Ectodermal cell (in vitro differentiated cells): ENCODE data around the gene ALDH1L2.

Source experiments
- H3K27ac ChIP-seq: 2 replicates; pipeline ENCODE4 v1.7.0; 2013; ENCODE audit warnings: mild to moderate bottlenecking, low read depth, low read length; ENCODE audit not compliant: insufficient read depth, poor library complexity, severe bottlenecking
- H3K27me3 ChIP-seq: 2 replicates; pipeline ENCODE4 v1.7.0; 2013; ENCODE audit warnings: mild to moderate bottlenecking, low read length; ENCODE audit not compliant: insufficient read depth, control insufficient read depth, poor library complexity, severe bottlenecking
- H3K36me3 ChIP-seq: one replicate; pipeline ENCODE4 v1.7.0; 2013; ENCODE audit warnings: low read length; ENCODE audit not compliant: control insufficient read depth, insufficient read depth
- H3K4me1 ChIP-seq: one replicate; pipeline ENCODE4 v1.7.0; 2013; ENCODE audit warnings: low read length; ENCODE audit not compliant: control insufficient read depth, insufficient read depth
- H3K4me3 ChIP-seq: 2 replicates; pipeline ENCODE4 v1.7.0; 2013; ENCODE audit warnings: low read depth, low read length, control low read depth; ENCODE audit not compliant: insufficient read depth
- H3K9me3 ChIP-seq: 2 replicates; pipeline ENCODE4 v1.7.0; 2013; ENCODE audit warnings: mild to moderate bottlenecking, low read length, moderate library complexity; ENCODE audit not compliant: control insufficient read depth
- WGBS, 2 experiments: methylation state at CpG; one replicate each; pipeline ENCODE4 v1.1.7; 2013; ENCODE audit warnings: missing lambda C conversion rate in 2 of 2; 5-methylcytosine and 5-hydroxymethylcytosine counted together

ALDH1L2 gene

GRCh38 chr12:105067511-105068031 is 16.7 kb downstream of the ALDH1L2 start:
- Histone ChIP-seq H3K9me3 (no peaks in the 10 kb centered on the region), H3K27ac (no peak overlapping the region), H3K4me1 (peaks cover 3% of the 10 kb centered on the region), H3K27me3 (no peaks in the 10 kb centered on the region), H3K4me3 (no peak overlapping the region), H3K36me3 (no peaks in the 10 kb centered on the region)
- 80 to 88% methylated on average over 6 of the region's 6 CpGs for WGBS, 2 experiments

GRCh38 chr12:105064564-105065178 is 19.6 kb downstream of the ALDH1L2 start:
- no peak overlapping the region for H3K27ac ChIP-seq
- no peaks in the 10 kb centered on the region for H3K9me3 ChIP-seq
- WGBS, 2 experiments, result 83 to 85% methylated on average over 7 of the region's 7 CpGs
- no peak overlapping the region for H3K4me3 ChIP-seq
- peaks cover 3% of the 10 kb centered on the region for H3K4me1 ChIP-seq
- no peaks in the 10 kb centered on the region for H3K36me3 ChIP-seq
- no peaks in the 10 kb centered on the region for H3K27me3 ChIP-seq

GRCh38 chr12:105060715-105061378 is 23.4 kb downstream of the ALDH1L2 start:
- Histone ChIP-seq H3K27me3 (no peaks in the 10 kb centered on the region), H3K36me3 (no peaks in the 10 kb centered on the region), H3K9me3 (no peaks in the 10 kb centered on the region), H3K4me3 (no peak overlapping the region), H3K27ac (no peak overlapping the region), H3K4me1 (peaks cover 3% of the 10 kb centered on the region)
- WGBS, 2 experiments, result 90 to 93% methylated on average over 5 of the region's 11 CpGs

- Histone ChIP-seq H3K36me3 (no peaks in the 10 kb centered on the region), H3K27ac (no peak overlapping the region), H3K9me3 (no peaks in the 10 kb centered on the region), H3K4me3 (no peak overlapping the region), H3K27me3 (no peaks in the 10 kb centered on the region), H3K4me1 (no peaks in the 10 kb centered on the region)
- WGBS, 2 experiments, result 94 to 100% methylated on average over 1 to 2 of the region's 2 CpGs
Observed at GRCh38 chr12:105057174-105057573, 27.1 kb downstream of the ALDH1L2 start.

GRCh38 chr12:105053116-105053572 is 31.1 kb downstream of the ALDH1L2 start:
- WGBS, 2 experiments, result 5 to 6% methylated on average over 2 of the region's 2 CpGs
- H3K9me3 ChIP-seq, result no peaks in the 10 kb centered on the region
- H3K36me3 ChIP-seq, result no peaks in the 10 kb centered on the region
- no peak overlapping the region for H3K27ac ChIP-seq
- H3K27me3 ChIP-seq, result no peaks in the 10 kb centered on the region
- H3K4me1 ChIP-seq, result no peaks in the 10 kb centered on the region
- no peak overlapping the region for H3K4me3 ChIP-seq

- H3K36me3 ChIP-seq, result no peaks in the 10 kb centered on the region
- WGBS, 2 experiments, result 88 to 93% methylated on average over 4 of the region's 4 CpGs
- H3K9me3 ChIP-seq, result no peaks in the 10 kb centered on the region
Observed at GRCh38 chr12:105051981-105052380, 32.3 kb downstream of the ALDH1L2 start.

GRCh38 chr12:105048315-105048714 is 35.9 kb downstream of the ALDH1L2 start:
- Histone ChIP-seq H3K9me3 (no peaks in the 10 kb centered on the region), H3K4me1 (no peaks in the 10 kb centered on the region), H3K27me3 (no peaks in the 10 kb centered on the region), H3K27ac (no peak overlapping the region), H3K4me3 (no peak overlapping the region), H3K36me3 (no peaks in the 10 kb centered on the region)
- no CpG with 5 or more reads among the region's 1 CpG for WGBS, 2 experiments

More at GRCh38 chr12:105051981-105052380, 32.3 kb downstream of the ALDH1L2 start:
- Histone ChIP-seq H3K27me3 (no peaks in the 10 kb centered on the region), H3K27ac (no peak overlapping the region), H3K4me1 (no peaks in the 10 kb centered on the region), H3K4me3 (no peak overlapping the region)

GRCh38 chr12:105047308-105047707 is 37.0 kb downstream of the ALDH1L2 start:
- H3K27ac ChIP-seq, result no peak overlapping the region
- H3K27me3 ChIP-seq, result no peaks in the 10 kb centered on the region
- 89% methylated on average over 1 of the region's 1 CpG; no CpG with 5 or more reads in 1 of the 2 experiments for WGBS, 2 experiments
- H3K9me3 ChIP-seq, result no peaks in the 10 kb centered on the region
- no peaks in the 10 kb centered on the region for H3K36me3 ChIP-seq
- H3K4me1 ChIP-seq, result no peaks in the 10 kb centered on the region
- no peak overlapping the region for H3K4me3 ChIP-seq

GRCh38 chr12:105041186-105041585 is 43.1 kb downstream of the ALDH1L2 start:
- Histone ChIP-seq H3K27ac (no peak overlapping the region), H3K36me3 (no peaks in the 10 kb centered on the region), H3K4me3 (no peak overlapping the region), H3K4me1 (no peaks in the 10 kb centered on the region), H3K9me3 (no peaks in the 10 kb centered on the region), H3K27me3 (no peaks in the 10 kb centered on the region)
- 89 to 92% methylated on average over 3 of the region's 3 CpGs for WGBS, 2 experiments

GRCh38 chr12:105040476-105040875 is 43.8 kb downstream of the ALDH1L2 start:
- Histone ChIP-seq H3K4me1 (no peaks in the 10 kb centered on the region), H3K27ac (no peak overlapping the region), H3K36me3 (no peaks in the 10 kb centered on the region), H3K27me3 (no peaks in the 10 kb centered on the region), H3K9me3 (no peaks in the 10 kb centered on the region), H3K4me3 (no peak overlapping the region)
- whole genome bisulfite sequencing, 2 experiments, result 90 to 91% methylated on average over 2 of the region's 2 CpGs
